ENCODE results near the gene MECR. TPM values are rescaled to one million over a fixed set of nuclear protein-coding genes. Genes with fewer than 3 reads are reported as not detected.
A peak's percentile ranks its signal among the peaks of the same experiment; 100 is the strongest.

MECR gene
- total RNA-seq, 1 donor from 2014 or later = 28.7 TPM

GRCh38 chr1:29243023-29243870 is 12.5 kb upstream of the MECR start:
- peaks cover 39% of the 10 kb centered on the region for H3K4me1 Mint-ChIP-seq (ENCODE audit: unreplicated experiment)
- H3K27me3 Mint-ChIP-seq = peaks cover 9% of the 10 kb centered on the region
- H3K36me3 Mint-ChIP-seq = no peaks in the 10 kb centered on the region
- no peak overlapping the region for H3K4me3 Mint-ChIP-seq
- no peak for DNase-seq (ENCODE audit: extremely low spot score, unreplicated experiment)
- no peak for TF ChIP-seq CTCF (conservative IDR thresholded peaks at IDR 0.05)
- no peak overlapping the region for H3K27ac Mint-ChIP-seq
- H3K9me3 Mint-ChIP-seq = no peaks in the 10 kb centered on the region

GRCh38 chr1:29240986-29241385 is 10.3 kb upstream of the MECR start:
- Mint-ChIP-seq H3K4me3 (peak overlapping the region; percentile 29), H3K4me1 (ENCODE audit: unreplicated experiment) (peaks cover 30% of the 10 kb centered on the region), H3K36me3 (no peaks in the 10 kb centered on the region), H3K27me3 (peaks cover 20% of the 10 kb centered on the region), H3K9me3 (no peaks in the 10 kb centered on the region), H3K27ac (peak overlapping the region; percentile 86)
- no peak for DNase-seq (ENCODE audit: extremely low spot score, unreplicated experiment)
- no peak for TF ChIP-seq CTCF (conservative IDR thresholded peaks at IDR 0.05)

- Mint-ChIP-seq H3K27me3 (peaks cover 24% of the 10 kb centered on the region), H3K4me1 (ENCODE audit: unreplicated experiment) (peaks cover 30% of the 10 kb centered on the region), H3K9me3 (no peaks in the 10 kb centered on the region), H3K36me3 (no peaks in the 10 kb centered on the region), H3K4me3 (peak overlapping the region; percentile 91), H3K27ac (peak overlapping the region; percentile 99)
- DNase-seq (ENCODE audit: extremely low spot score, unreplicated experiment) = no peak
- peak; percentile 17 for TF ChIP-seq CTCF (conservative IDR thresholded peaks at IDR 0.05)
These were observed 9.7 kb upstream of the MECR start for GRCh38 chr1:29240400-29240837.

GRCh38 chr1:29239142-29239541 is 8.4 kb upstream of the MECR start:
- no peaks in the 10 kb centered on the region for H3K9me3 Mint-ChIP-seq
- H3K36me3 Mint-ChIP-seq = no peaks in the 10 kb centered on the region
- peaks cover 32% of the 10 kb centered on the region for H3K27me3 Mint-ChIP-seq
- DNase-seq (ENCODE audit: extremely low spot score, unreplicated experiment) = no peak
- peaks cover 30% of the 10 kb centered on the region for H3K4me1 Mint-ChIP-seq (ENCODE audit: unreplicated experiment)
- TF ChIP-seq CTCF (conservative IDR thresholded peaks at IDR 0.05) = no peak
- H3K4me3 Mint-ChIP-seq = peak overlapping the region; percentile 91
- H3K27ac Mint-ChIP-seq = peak overlapping the region; percentile 99

GRCh38 chr1:29238620-29239002 is 7.9 kb upstream of the MECR start:
- no peak for DNase-seq (ENCODE audit: extremely low spot score, unreplicated experiment)
- TF ChIP-seq CTCF (conservative IDR thresholded peaks at IDR 0.05) = no peak
- Mint-ChIP-seq H3K4me1 (ENCODE audit: unreplicated experiment) (peaks cover 30% of the 10 kb centered on the region), H3K27ac (peak overlapping the region; percentile 99), H3K4me3 (peak overlapping the region; percentile 91), H3K36me3 (no peaks in the 10 kb centered on the region), H3K9me3 (no peaks in the 10 kb centered on the region), H3K27me3 (peaks cover 37% of the 10 kb centered on the region)

All from type B pancreatic cell (in vitro differentiated cells).